GM23338 (cell line): ENCODE data around the gene MEOX1. TPM values are rescaled to one million over a fixed set of nuclear protein-coding genes. Genes with fewer than 3 reads are reported as not detected.

ENCODE experiments used
- ATAC-seq: fragments of 200-7000 bp; cut with Tn5 transposase; 3 replicates; pipeline ENCODE4 v1.9.1; 2020
- DNase-seq: peaks from one replicate; pipeline ENCODE4 v3.0.0-alpha.2; 2015; ENCODE audit warnings: low spot score
- H2AFZ ChIP-seq: fragments of 200-600 bp; sonication (generic); 2 replicates; pipeline ENCODE4 v1.8.0; 2016; ENCODE audit warnings: antibody characterized with exemption, mild to moderate bottlenecking, moderate library complexity
- H3F3A ChIP-seq: fragments of 200-600 bp; sonication (generic); replicated peaks from 2 replicates; pipeline ENCODE4 v1.8.0; 2017; ENCODE audit warnings: antibody characterized with exemption, mixed run types, low read depth
- H3K27ac ChIP-seq: fragments of 200-600 bp; sonication (generic); 2 replicates; pipeline ENCODE4 v1.6.1; 2016; ENCODE audit warnings: low read depth
- H3K27me3 ChIP-seq: fragments of 200-600 bp; sonication (generic); 2 replicates; pipeline ENCODE4 v1.8.0; 2016; ENCODE audit warnings: mild to moderate bottlenecking, mixed run types, moderate library complexity; ENCODE audit not compliant: insufficient read depth
- H3K36me3 ChIP-seq: fragments of 200-600 bp; sonication (generic); 2 replicates; pipeline ENCODE4 v1.8.0; 2016; ENCODE audit warnings: mild to moderate bottlenecking; ENCODE audit not compliant: insufficient read depth
- H3K4me1 ChIP-seq: fragments of 200-600 bp; sonication (generic); 2 replicates; pipeline ENCODE4 v1.8.0; 2016; ENCODE audit warnings: mild to moderate bottlenecking, moderate library complexity; ENCODE audit not compliant: insufficient read depth
- H3K4me2 ChIP-seq: fragments of 200-600 bp; sonication (generic); 2 replicates; pipeline ENCODE4 v1.7.1; 2017; ENCODE audit warnings: mixed run types
- H3K4me3 ChIP-seq: fragments of 200-600 bp; sonication (generic); 2 replicates; pipeline ENCODE4 v1.6.1; 2016; ENCODE audit warnings: mixed run types
- H3K79me2 ChIP-seq: fragments of 200-600 bp; sonication (generic); replicated peaks from 2 replicates; pipeline ENCODE4 v1.8.0; 2017; ENCODE audit warnings: mild to moderate bottlenecking; ENCODE audit not compliant: insufficient read depth
- H3K9me2 ChIP-seq: fragments of 200-600 bp; sonication (generic); 2 replicates; pipeline ENCODE4 v1.8.0; 2017; ENCODE audit not compliant: insufficient read depth
- H4K20me1 ChIP-seq: fragments of 200-600 bp; sonication (generic); replicated peaks from 2 replicates; pipeline ENCODE4 v1.8.0; 2017; ENCODE audit warnings: mild to moderate bottlenecking; ENCODE audit not compliant: insufficient read depth
- H3K27ac Mint-ChIP-seq: 2 replicates; pipeline ENCODE4 v1.8.0; 2020; ENCODE audit warnings: inconsistent platforms, mild to moderate bottlenecking, moderate library complexity, mixed read lengths
- H3K27me3 Mint-ChIP-seq: 3 replicates; pipeline ENCODE4 v1.8.0; 2022; ENCODE audit warnings: low read depth, mild to moderate bottlenecking, moderate library complexity, mixed read lengths, inconsistent platforms; ENCODE audit not compliant: insufficient read depth, poor library complexity
- H3K36me3 Mint-ChIP-seq: 3 replicates; pipeline ENCODE4 v1.8.0; 2021; ENCODE audit warnings: low read depth, mild to moderate bottlenecking, inconsistent platforms, moderate library complexity, mixed read lengths
- H3K4me1 Mint-ChIP-seq: 3 replicates; pipeline ENCODE4 v1.8.0; 2020; ENCODE audit warnings: mild to moderate bottlenecking, inconsistent platforms, mixed read lengths
- H3K4me3 Mint-ChIP-seq: 3 replicates; pipeline ENCODE4 v1.8.0; 2021; ENCODE audit warnings: moderate library complexity, mild to moderate bottlenecking, inconsistent platforms, mixed read lengths
- H3K9me3 Mint-ChIP-seq: 3 replicates; pipeline ENCODE4 v1.8.0; 2020; ENCODE audit warnings: moderate library complexity, mild to moderate bottlenecking, inconsistent platforms, mixed read lengths
- ETS1 ChIP-seq: IDR thresholded peaks from 2 replicates; pipeline ENCODE4 v1.6.1; 2016; ENCODE audit warnings: antibody characterized with exemption
- EZH2phosphoT487 ChIP-seq: fragments of 200-600 bp; sonication (generic); IDR thresholded peaks from one replicate; pipeline ENCODE4 v1.8.1; 2018; ENCODE audit warnings: antibody characterized with exemption; ENCODE audit not compliant: unreplicated experiment
- NANOG ChIP-seq: IDR thresholded peaks from 2 replicates; pipeline ENCODE4 v1.6.1; 2016; ENCODE audit warnings: antibody characterized with exemption, borderline replicate concordance
- POLR2AphosphoS5 ChIP-seq: IDR thresholded peaks from 2 replicates; pipeline ENCODE4 v1.6.1; 2016; ENCODE audit warnings: antibody characterized with exemption, low read depth
- REST ChIP-seq: IDR thresholded peaks from one replicate; pipeline ENCODE4 v1.6.1; 2018; ENCODE audit warnings: antibody characterized with exemption; ENCODE audit not compliant: unreplicated experiment
- STAT1 ChIP-seq: IDR thresholded peaks from one replicate; pipeline ENCODE4 v1.6.1; 2016; ENCODE audit warnings: antibody characterized with exemption; ENCODE audit not compliant: unreplicated experiment
- ZNF114 ChIP-seq: fragments of 250-450 bp; sonication (Bioruptor Pico); IDR thresholded peaks from 2 replicates; pipeline ENCODE4 v1.5.0; 2020; ENCODE audit warnings: mild to moderate bottlenecking, moderate library complexity
- ZNF331 ChIP-seq: fragments of 250-450 bp; sonication (Bioruptor Pico); IDR thresholded peaks from 2 replicates; pipeline ENCODE4 v1.5.0; 2020; ENCODE audit warnings: low read depth, mild to moderate bottlenecking, moderate library complexity
- polyA plus RNA-seq: library from polyadenylated mRNA; unstranded; fragments of >200 nt; fragmentation: Nextera tagmentation; extraction: Ambion mirVana; gene quantifications from 2 replicates; pipeline ENCODE4 v1.2.1, GENCODE V29; 2016
- total RNA-seq: library from RNA; depleted of rRNA; stranded (reverse); fragments of >200 nt; shearing (Covaris generic); gene quantifications from 2 replicates; pipeline ENCODE4 v1.2.3, GENCODE V29; 2014
- TF ChIP-seq, protein P1 (sequence below), 2 experiments: fragments of 200-600 bp in 1 of 2; sonication (generic) in 1 of 2; conservative IDR thresholded peaks; 2 replicates each; pipeline versions ENCODE4 v1.5.1 to v1.6.1; 2016 to 2017; ENCODE audit warnings: antibody characterized with exemption in 2 of 2, low read depth in 2 of 2, mild to moderate bottlenecking in 2 of 2, moderate library complexity in 1 of 2

Gene MEOX1
- total and polyA plus RNA-seq, 2 experiments from 2014 or later, result not detected

- TF ChIP-seq ETS1, result no peak
- TF ChIP-seq NANOG, result no peak
- TF ChIP-seq EZH2phosphoT487, result no peak
- no peak for TF ChIP-seq ZNF114
- TF ChIP-seq, protein P1, sequence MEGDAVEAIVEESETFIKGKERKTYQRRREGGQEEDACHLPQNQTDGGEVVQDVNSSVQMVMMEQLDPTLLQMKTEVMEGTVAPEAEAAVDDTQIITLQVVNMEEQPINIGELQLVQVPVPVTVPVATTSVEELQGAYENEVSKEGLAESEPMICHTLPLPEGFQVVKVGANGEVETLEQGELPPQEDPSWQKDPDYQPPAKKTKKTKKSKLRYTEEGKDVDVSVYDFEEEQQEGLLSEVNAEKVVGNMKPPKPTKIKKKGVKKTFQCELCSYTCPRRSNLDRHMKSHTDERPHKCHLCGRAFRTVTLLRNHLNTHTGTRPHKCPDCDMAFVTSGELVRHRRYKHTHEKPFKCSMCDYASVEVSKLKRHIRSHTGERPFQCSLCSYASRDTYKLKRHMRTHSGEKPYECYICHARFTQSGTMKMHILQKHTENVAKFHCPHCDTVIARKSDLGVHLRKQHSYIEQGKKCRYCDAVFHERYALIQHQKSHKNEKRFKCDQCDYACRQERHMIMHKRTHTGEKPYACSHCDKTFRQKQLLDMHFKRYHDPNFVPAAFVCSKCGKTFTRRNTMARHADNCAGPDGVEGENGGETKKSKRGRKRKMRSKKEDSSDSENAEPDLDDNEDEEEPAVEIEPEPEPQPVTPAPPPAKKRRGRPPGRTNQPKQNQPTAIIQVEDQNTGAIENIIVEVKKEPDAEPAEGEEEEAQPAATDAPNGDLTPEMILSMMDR (conservative IDR thresholded peaks at IDR 0.05; ENCODE audit: low read depth in 2 of 2), result no peak
- TF ChIP-seq REST, result no peak
- no peak for TF ChIP-seq ZNF331 (CRISPR knock-in tag)
- TF ChIP-seq POLR2AphosphoS5, result no peak
- no peak for TF ChIP-seq STAT1
Observed at GRCh38 chr17:43665084-43665936, 3.6 kb upstream of the MEOX1 start (continued).

GRCh38 chr17:43664096-43664495, 2.4 kb upstream of the MEOX1 start:
- Histone ChIP-seq H3K36me3 (no peaks in the 10 kb centered on the region), H3K4me2 (no peak overlapping the region), H3F3A (0 out of 2 replicates have a peak, but pooled peaks cover 3% of the 10 kb centered on the region), H3K79me2 (no peaks in the 10 kb centered on the region), H2AFZ (no peak overlapping the region), H3K9me2 (no peaks in the 10 kb centered on the region), H4K20me1 (no peaks in the 10 kb centered on the region), H3K27me3 (no peaks in the 10 kb centered on the region), H3K4me3 (no peak overlapping the region), H3K27ac (no peak overlapping the region), H3K4me1 (peaks cover 23% of the 10 kb centered on the region)
- DNase-seq (no peak), ATAC-seq (no peak)
- peaks cover 28% of the 10 kb centered on the region for H3K4me1 Mint-ChIP-seq
- TF ChIP-seq REST (no peak), EZH2phosphoT487 (no peak)
- TF ChIP-seq, protein P1 (conservative IDR thresholded peaks at IDR 0.05; ENCODE audit: low read depth in 2 of 2), result no peak
- H3K27ac Mint-ChIP-seq, result no peak overlapping the region; the same call in 1 of the 2 replicates
- H3K4me3 Mint-ChIP-seq, result no peak overlapping the region
- no peaks in the 10 kb centered on the region for H3K36me3 Mint-ChIP-seq
- H3K9me3 Mint-ChIP-seq, result no peaks in the 10 kb centered on the region
- H3K27me3 Mint-ChIP-seq, result peaks cover 13% of the 10 kb centered on the region
